NT2/D1 (cell line): ENCODE results near the gene KAZN.

Experiments used
- SUZ12 ChIP-seq: IDR thresholded peaks from 2 replicates; pipeline ENCODE4 v1.6.1; 2011; ENCODE audit not compliant: insufficient read length, insufficient read depth; ENCODE audit errors: extremely low read depth
- YY1 ChIP-seq: IDR thresholded peaks from 2 replicates; pipeline ENCODE4 v1.6.1; 2011; ENCODE audit not compliant: insufficient read length, insufficient read depth
- ZNF274 ChIP-seq: IDR thresholded peaks from 2 replicates; pipeline ENCODE4 v1.6.1; 2011; ENCODE audit warnings: mild to moderate bottlenecking, low read depth, low read length

- TF ChIP-seq ZNF274: no peak
- no peak for TF ChIP-seq YY1
- no peak for TF ChIP-seq SUZ12
Observed at GRCh38 chr1:15148004-15148403, 549.5 kb downstream of the KAZN start.
